ENCODE results near the gene KDM6A. TPM values are rescaled to one million over a fixed set of nuclear protein-coding genes. Genes with fewer than 3 reads are reported as not detected.

Gene KDM6A
- polyA plus RNA-seq, 4 donors = 21.6 to 33.0 (median 30.2) TPM

DNA sequence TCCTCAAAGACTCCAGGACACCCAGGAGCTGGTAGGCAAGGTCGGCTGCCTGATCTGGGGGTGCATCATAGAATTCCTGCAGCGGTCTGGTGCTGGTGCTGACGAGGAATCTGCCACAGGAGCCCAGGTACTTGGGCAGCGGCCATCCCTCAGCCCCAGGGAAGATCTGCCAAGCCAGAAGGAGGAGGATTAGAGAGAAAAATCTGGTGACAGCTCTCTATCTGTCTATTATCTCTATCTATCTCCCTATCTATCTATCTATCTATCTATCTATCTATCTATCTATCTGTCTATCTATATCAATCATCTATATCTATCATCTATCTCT lies 281.0 kb downstream of the KDM6A start:
- no peak for DNase-seq (ENCODE audit: low read depth in 4 of 4, low spot score in 3 of 4)

- no peak for DNase-seq (ENCODE audit: low read depth in 4 of 4, low spot score in 3 of 4)
Measured at GRCh38 chrX:45154462-45154861, 281.5 kb downstream of the KDM6A start.

- DNase-seq (ENCODE audit: low read depth in 4 of 4, low spot score in 3 of 4) = no peak
Measured at GRCh38 chrX:45157647-45158046, 284.7 kb downstream of the KDM6A start.

Other genes with a start within 250 kb of the KDM6A start
- gene DUSP21, start 29.2 kb upstream of the KDM6A start, polyA plus RNA-seq (ENCODE audit: insufficient read length in 4 of 4) = not detected

Data from left renal pelvis (tissue), 4 donors.